ENCODE results near the gene TMEM9B.
A peak's percentile ranks its signal among the peaks of the same experiment; 100 is the strongest.

Gene TMEM9B

DNA sequence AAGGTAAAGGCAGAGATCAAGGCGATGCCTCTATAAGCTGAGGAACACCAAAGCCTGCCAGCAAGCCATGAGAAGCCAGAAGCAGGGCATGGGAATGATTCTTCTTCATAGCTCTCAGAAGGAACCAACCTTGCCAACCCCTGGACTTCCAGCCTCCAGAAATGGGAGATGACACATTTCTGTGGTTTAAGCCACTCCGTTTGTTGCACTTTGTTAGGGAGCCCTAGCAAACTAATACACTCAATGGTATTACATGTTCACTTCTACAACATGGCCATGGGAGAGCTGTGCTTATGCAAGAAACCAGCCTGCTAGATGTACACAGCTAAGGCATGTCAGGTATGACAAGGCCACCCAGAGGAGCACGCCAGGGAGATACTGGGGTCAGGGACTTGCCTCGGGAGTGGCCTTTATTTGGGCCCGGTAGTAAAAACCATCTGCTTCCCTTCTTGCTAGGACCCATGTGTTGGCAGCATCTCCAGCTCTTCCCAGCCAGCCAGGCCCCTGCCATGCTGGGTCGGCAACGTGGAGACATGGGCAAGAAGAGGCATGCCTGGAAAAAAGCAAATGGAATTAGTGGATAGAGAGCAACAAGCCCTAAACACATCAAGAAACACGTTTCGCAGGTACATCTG lies 35.1 kb downstream of the TMEM9B start:
- no peak for DNase-seq

DNA sequence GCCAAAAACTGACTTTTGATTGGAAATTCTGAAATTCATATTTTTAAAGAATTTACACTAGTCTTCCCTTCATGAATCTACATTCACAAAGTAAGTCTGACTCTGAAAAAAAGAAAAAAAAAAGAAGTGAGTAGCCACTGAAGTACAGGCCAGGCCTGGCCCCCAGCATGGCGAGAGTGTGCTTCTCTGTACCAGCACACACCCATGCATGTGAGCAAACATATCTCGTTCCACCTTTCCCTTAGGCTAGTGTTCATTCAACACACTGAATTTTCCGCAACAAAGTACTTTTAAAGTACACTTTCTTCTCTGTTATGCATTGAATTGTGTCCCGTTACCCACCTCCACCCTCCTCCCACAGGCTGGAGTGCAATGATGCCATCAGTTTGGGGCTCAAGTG lies 36.0 kb downstream of the TMEM9B start:
- DNase-seq = no peak

DNA sequence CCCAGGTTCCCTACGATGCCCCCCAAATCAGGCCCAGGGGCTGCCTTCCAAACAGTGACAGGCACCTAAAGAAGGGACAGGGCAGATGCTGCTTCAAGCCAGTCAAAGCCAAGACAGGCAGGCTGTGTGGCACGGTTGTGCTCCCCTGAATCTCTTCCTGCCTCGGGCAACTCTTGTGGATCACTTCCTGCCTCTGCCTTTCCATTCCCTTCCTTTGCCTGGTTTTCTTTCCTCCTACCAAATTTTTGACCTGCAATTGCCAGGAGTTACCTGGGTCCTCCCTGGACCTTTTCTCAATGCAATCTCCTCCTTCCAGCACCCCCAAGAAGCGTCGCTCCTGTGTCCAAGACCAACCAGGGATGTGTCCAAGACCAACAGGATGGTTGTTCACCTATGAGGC lies 37.0 kb downstream of the TMEM9B start:
- no peak for DNase-seq

DNA sequence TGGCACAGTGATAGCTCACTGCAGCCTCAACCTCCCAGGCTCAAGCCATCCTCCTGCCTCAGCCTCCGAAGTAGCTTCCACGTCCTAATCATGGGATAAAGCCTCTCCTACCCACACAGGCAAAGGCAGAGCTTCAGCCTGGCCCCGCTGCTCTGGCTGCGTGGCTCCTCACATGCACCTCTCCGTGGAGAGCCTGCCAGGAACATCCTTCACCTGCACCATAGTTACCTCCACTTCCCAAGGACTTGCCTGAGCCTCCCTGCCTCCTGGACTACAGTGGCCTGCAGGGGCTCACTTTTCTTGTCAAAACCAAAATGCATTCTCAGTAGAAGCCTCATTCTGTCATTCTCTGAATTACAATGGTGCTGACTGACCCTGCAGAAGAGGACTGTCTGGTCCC lies 38.0 kb downstream of the TMEM9B start:
- no peak for DNase-seq

DNA sequence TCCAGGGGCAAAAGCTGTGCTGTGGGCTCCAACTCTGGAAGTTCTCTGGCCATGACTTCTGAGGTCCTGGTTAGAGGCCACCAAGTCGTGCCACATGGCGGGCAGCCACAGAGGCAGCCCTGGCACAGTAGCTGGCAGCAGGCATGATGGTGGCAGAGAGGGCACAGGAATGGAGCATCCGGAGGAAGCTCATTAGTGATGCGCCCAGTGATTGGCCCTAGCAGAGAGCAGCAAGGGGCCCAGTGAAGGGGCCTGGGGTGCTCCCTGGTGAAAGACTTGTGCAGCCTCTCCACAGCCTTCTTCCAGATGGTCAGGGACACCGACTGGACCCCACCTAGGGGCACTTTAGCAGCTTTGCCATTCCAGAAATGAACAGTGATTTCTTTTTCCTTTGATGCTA lies 38.5 kb downstream of the TMEM9B start:
- no peak for DNase-seq

DNA sequence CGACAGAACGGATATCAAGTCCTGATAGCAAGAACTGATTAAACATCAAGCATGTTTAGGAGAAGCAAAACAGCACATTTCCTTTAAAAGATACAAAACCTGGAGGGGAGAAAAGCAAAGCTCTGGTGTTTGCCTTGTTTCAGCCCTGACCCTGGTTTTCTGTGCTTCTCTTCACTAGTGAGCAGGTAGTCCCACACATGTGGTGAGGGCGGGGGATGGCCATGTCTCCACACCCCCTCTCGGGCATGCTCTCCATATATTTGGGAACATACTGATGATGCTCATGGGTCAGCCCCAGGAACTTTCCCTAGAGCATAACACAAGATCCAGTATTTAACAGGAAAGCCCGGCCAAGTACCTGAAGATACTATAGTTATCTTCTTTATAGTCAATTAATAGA lies 41.6 kb downstream of the TMEM9B start:
- DNase-seq = no peak

DNA sequence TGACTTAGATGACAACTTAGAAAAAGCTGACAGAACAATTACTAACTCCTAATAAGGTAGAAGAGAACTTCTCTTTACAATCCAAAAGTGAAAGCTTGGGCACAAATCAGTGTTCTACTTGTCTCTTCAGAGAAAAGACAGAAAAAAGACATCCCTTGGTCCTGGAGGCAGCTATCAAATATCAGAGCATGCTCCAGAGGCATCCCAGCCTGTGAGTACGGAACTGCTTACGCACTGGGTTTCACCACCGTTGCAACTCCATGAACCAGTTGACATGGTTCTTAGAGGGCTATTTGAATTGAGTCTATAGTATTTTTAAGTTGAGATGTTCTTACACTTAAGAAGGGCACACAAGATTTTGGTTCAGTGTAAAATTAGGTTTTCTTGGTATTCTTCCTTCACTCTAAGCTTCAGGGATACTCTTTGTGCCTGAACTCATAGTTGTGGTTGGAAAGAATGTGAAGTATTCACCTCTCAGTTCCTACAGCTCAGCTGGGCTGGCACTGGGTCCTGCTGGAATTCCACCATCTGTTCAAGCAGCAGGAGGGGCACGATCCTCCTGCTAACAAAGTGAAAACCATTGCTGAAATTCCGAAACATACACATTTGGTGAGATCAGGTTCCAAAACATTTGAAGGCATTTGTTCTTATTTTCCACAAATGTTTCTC lies 47.0 kb downstream of the TMEM9B start:
- DNase-seq = no peak

DNA sequence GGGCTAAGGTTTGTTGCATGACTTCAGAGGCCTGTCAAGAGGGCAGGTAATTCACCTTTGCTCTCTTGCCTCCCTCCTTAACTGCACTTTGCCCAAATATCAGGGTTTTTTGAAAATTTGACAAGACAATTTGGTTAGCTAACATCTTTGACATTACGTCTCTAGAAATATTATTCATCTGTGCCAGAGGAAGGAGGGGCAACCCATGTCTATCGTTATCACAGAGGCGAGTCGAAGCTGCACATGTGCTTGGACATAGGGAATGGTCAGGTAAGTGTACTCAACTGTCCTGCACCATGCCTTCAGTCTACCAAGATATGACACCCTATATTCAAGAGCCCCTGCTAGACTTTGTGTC lies 49.6 kb downstream of the TMEM9B start:
- no peak for DNase-seq

DNA sequence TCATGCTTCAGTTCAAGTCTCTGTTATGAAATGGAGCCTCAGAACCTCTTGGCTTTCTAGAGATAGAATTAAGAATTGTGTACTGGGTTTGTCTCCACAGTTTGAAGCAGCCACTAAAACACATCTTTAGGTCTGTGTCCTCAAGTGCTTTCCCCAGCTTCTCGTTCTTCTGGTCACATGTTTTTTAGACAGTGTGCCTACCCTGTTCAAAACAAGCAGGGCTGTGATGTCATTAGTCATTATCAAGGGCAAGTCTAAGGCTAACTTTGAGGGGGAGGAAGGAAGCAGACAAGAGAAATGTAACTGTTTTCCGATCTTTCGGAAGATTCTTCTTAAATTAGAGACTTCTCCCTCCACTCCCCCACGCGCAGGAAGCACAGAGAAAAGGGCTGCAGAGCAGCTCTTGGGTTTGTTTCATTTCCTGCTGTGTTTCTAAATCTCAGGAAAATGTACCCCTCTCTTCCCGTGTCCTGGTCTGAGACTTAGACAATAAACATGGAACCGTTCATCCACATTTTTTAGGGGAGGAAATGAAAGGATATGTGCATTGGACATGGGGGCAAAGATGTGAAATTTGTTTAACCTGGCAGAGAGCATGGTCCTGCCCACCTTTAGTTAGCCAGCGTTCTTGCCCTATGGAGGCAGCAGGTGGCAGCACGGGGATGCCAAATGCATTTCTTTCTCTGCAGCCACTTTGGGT lies 50.1 kb downstream of the TMEM9B start:
- peak in 3 of 5 donors; percentile 23 to 39 (median 24) for DNase-seq

DNA sequence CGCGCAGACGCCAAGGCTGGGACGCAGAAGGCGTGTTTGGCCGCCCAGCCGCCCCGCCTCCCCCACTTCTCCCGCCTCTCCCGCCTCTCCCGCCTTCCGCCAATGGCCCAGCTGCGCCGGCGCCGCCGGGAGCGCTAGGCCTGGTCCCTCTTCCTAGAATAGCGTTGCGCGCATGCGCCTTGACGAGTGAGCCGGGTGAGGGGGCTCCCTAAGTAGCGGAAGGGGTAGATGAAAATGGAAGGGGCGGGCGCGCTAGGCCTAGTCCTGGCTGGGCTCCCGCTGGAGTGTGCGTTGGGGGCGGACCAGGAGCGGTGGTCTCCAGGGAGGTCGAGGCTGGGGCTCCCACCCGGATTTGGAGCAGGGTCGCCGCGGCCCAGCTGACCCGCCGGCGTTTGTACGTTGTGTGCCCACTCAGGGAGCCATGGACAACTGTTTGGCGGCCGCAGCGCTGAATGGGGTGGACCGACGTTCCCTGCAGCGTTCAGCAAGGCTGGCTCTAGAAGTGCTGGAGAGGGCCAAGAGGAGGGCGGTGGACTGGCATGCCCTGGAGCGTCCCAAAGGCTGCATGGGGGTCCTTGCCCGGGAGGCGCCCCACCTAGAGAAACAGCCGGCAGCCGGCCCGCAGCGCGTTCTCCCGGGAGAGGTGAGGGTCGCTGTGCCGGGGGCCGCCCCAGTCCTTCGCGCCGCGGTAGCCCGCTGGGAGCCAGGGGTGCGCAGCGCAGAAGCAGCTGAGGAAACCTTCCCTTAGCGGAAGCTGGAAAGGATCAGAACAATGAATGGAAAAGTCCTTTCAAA lies 53.0 kb downstream of the TMEM9B start, which contains the start of gene AKIP1:
Gene AKIP1, plus strand, starts transcription at position 161 of the 795 bp plus-strand sequence. Its CDS starts 261 bp downstream, at position 422.
- DNase-seq = peak; percentile 70 to 84 (median 70)

DNA sequence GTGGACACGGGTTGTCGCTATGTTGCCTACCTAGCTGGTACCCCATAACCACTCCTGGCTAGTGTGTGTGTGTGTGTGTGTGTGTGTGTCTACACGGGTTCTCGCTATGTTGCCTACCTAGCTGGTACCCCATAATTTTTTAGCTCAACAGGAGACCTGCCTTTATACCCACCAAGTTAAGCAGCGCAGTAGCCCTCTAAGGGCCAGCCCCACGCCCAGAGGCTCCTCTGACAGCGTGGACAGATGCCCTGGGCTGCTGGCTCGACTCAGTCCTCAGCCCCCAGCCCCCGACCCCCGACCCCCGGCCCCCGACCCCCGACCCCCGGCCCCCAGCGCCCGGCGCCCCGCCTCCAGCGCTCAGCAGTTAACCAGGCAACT lies 53.6 kb downstream of the TMEM9B start:
- no peak for DNase-seq

DNA sequence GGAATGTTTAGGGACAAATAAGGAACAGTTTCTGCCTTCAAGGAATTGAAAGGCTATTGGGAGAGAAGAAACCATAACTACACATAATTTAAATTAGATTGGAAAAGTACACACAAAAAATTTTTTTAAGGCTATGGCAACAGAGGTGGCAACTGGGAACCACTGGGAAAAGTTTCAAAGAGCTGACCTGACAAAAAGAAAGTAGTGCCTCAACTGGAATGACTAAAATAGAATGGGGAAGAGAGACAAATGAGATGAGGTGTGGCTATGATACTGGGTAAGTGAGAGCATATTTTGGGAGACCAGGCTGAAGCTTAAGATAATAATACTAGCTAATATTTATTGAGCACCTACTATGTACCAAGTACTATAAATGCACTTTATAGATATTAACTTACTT lies 56.1 kb downstream of the TMEM9B start:
- no peak for DNase-seq

DNA sequence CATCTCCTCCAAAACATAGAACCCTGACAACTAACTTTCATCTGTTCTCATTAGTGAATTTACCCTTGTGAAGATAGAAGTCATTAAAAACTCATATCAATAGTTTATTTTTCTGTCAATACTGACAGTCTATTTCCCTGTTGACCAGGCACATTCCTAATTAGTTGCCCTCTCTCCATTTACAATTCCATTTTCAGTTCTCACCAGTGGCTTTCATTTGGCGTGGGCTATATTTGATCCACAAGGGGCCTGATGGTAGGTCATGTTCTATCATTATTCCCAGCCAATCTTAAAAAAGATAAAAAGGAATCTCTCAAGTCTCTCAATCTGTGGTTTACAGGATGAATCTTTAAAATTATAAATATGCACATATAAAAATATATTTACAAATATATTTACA lies 57.1 kb downstream of the TMEM9B start:
- DNase-seq = no peak

DNA sequence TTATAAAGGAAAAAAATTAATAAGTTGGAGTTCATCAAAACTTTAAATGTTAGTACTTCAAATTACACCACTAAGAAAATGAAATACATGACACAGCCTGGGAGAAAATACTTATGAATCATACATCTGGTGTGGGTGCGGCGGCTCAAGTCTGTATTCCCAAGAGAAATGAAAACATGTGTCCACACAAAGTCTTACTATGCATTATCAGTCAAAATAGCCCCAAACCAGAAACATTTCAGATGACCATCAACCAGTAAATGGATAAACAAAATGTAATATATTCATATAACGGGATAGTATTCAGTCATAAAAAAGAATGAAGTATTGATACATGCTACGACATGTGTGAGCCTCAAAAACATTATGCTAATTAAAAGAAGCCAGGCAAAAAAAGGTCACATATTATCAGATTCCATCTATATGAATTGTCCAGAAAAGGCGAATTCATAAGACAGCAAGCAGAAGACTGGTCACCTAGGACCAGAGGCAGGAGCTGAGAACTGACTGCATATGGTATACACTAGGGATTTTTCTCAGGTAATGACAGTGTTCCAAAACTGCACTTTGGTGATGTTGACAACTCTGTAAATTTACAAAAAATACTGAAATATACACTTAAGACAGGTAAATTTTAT lies 58.6 kb downstream of the TMEM9B start:
- DNase-seq = no peak

DNA sequence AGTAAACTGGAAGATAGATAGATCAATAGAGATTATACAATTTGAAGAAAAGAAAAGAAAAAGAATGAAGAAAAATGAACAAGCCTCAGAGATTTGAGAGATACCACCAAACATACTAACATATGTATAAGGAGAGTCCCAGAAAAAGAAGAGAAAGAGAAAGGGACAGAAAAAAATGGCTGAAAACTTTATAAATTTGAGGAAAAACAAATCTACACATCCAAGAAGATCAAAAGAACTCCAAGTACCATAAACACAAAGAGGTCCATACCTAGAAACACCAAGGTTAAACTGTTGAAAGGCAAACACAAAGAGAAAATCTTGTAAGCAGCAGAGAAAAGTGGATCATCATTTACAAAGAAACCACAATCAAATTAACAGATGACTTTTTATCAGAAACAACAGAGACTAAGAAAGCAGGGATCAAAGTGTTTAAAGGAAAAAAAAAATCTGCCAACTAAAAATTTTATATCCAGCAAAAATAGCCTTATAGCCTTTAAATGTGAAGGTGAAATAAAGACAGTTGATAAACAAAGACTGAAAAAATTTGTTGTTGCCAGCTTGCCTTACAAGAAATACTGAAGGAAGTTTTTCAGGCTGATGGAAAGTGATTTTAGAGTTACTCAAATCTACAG lies 65.0 kb downstream of the TMEM9B start:
- DNase-seq = no peak
